ENCODE data around the gene CCDC88A. TPM values are rescaled to one million over a fixed set of nuclear protein-coding genes. Genes with fewer than 3 reads are reported as not detected.
"Not testable (repeated sequence)": the region's sequence is repeated elsewhere in the genome, so short reads cannot be mapped to it uniquely, and the experiment has no call there.

CCDC88A gene
- total and polyA plus RNA-seq, 2 experiments from 2014 or later, result 40.6 to 64.1 TPM

- TF ChIP-seq, protein P1, sequence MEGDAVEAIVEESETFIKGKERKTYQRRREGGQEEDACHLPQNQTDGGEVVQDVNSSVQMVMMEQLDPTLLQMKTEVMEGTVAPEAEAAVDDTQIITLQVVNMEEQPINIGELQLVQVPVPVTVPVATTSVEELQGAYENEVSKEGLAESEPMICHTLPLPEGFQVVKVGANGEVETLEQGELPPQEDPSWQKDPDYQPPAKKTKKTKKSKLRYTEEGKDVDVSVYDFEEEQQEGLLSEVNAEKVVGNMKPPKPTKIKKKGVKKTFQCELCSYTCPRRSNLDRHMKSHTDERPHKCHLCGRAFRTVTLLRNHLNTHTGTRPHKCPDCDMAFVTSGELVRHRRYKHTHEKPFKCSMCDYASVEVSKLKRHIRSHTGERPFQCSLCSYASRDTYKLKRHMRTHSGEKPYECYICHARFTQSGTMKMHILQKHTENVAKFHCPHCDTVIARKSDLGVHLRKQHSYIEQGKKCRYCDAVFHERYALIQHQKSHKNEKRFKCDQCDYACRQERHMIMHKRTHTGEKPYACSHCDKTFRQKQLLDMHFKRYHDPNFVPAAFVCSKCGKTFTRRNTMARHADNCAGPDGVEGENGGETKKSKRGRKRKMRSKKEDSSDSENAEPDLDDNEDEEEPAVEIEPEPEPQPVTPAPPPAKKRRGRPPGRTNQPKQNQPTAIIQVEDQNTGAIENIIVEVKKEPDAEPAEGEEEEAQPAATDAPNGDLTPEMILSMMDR (IDR thresholded peaks at IDR 0.05; ENCODE audit: low read depth, low read length), result no peak
- DNase-seq (ENCODE audit: low read depth in 1 of 2, low spot score in 1 of 2), result no peak
- H3K4me3 ChIP-seq, result no peak overlapping the region
- H3K9me3 ChIP-seq (ENCODE audit: low read depth), result no peaks in the 10 kb centered on the region
- no peaks in the 10 kb centered on the region for H3K27me3 ChIP-seq
- no peaks in the 10 kb centered on the region for H3K4me1 ChIP-seq (ENCODE audit: low read depth)
- no peak overlapping the region for H3K27ac ChIP-seq
- H3K36me3 ChIP-seq, result no peaks in the 10 kb centered on the region
Measured at GRCh38 chr2:55454121-55454520, 34.5 kb upstream of the CCDC88A start.

GRCh38 chr2:55452879-55453278 is 33.2 kb upstream of the CCDC88A start:
- no peaks in the 10 kb centered on the region for H3K4me1 ChIP-seq (ENCODE audit: low read depth)
- no peaks in the 10 kb centered on the region for H3K9me3 ChIP-seq (ENCODE audit: low read depth)
- no peak overlapping the region for H3K4me3 ChIP-seq
- no peaks in the 10 kb centered on the region for H3K27me3 ChIP-seq
- DNase-seq (ENCODE audit: low read depth in 1 of 2, low spot score in 1 of 2), result no peak
- TF ChIP-seq, protein P1 (IDR thresholded peaks at IDR 0.05; ENCODE audit: low read depth, low read length), result no peak
- H3K27ac ChIP-seq, result no peak overlapping the region
- H3K36me3 ChIP-seq, result no peaks in the 10 kb centered on the region

- TF ChIP-seq, protein P1 (IDR thresholded peaks at IDR 0.05; ENCODE audit: low read depth, low read length), result no peak
- Histone ChIP-seq H3K4me1 (ENCODE audit: low read depth) (no peaks in the 10 kb centered on the region), H3K4me3 (no peak overlapping the region)
Measured at GRCh38 chr2:55451699-55452098, 32.0 kb upstream of the CCDC88A start.

GRCh38 chr2:55450014-55450413 is 30.4 kb upstream of the CCDC88A start:
- not testable (repeated sequence) for H3K4me3 ChIP-seq; H3K4me1 ChIP-seq (ENCODE audit: low read depth); H3K9me3 ChIP-seq (ENCODE audit: low read depth); H3K27ac ChIP-seq; H3K36me3 ChIP-seq; H3K27me3 ChIP-seq; DNase-seq (ENCODE audit: low read depth in 1 of 2, low spot score in 1 of 2)

More at GRCh38 chr2:55451699-55452098, 32.0 kb upstream of the CCDC88A start:
- H3K9me3 ChIP-seq (ENCODE audit: low read depth), result no peaks in the 10 kb centered on the region
- no peaks in the 10 kb centered on the region for H3K36me3 ChIP-seq
- H3K27ac ChIP-seq, result no peak overlapping the region
- H3K27me3 ChIP-seq, result no peaks in the 10 kb centered on the region
- DNase-seq (ENCODE audit: low read depth in 1 of 2, low spot score in 1 of 2), result no peak

- not testable (repeated sequence) for H3K9me3 ChIP-seq (ENCODE audit: low read depth); H3K36me3 ChIP-seq
Measured at GRCh38 chr2:55442045-55442760, 22.5 kb upstream of the CCDC88A start.

GRCh38 chr2:55441280-55441892 is 21.7 kb upstream of the CCDC88A start:
- no peaks in the 10 kb centered on the region for H3K9me3 ChIP-seq (ENCODE audit: low read depth)
- DNase-seq (ENCODE audit: low read depth in 1 of 2, low spot score in 1 of 2), result no peak
- no peaks in the 10 kb centered on the region for H3K36me3 ChIP-seq
- TF ChIP-seq, protein P1 (IDR thresholded peaks at IDR 0.05; ENCODE audit: low read depth, low read length), result no peak
- H3K27me3 ChIP-seq, result no peaks in the 10 kb centered on the region
- H3K27ac ChIP-seq, result no peak overlapping the region
- H3K4me1 ChIP-seq (ENCODE audit: low read depth), result no peaks in the 10 kb centered on the region
- H3K4me3 ChIP-seq, result no peak overlapping the region

More at GRCh38 chr2:55442045-55442760, 22.5 kb upstream of the CCDC88A start:
- not testable (repeated sequence) for H3K4me1 ChIP-seq (ENCODE audit: low read depth); H3K27ac ChIP-seq; H3K27me3 ChIP-seq; H3K4me3 ChIP-seq; DNase-seq (ENCODE audit: low read depth in 1 of 2, low spot score in 1 of 2)
